Glomerular endothelial cell (primary cell): ENCODE data around the gene COL6A5. TPM values are rescaled to one million over a fixed set of nuclear protein-coding genes. Genes with fewer than 3 reads are reported as not detected.
"Not testable (repeated sequence)": the region's sequence is repeated elsewhere in the genome, so short reads cannot be mapped to it uniquely, and the experiment has no call there.

ENCODE experiments used
- DNase-seq: peaks from one replicate; pipeline ENCODE4 v3.0.0-alpha.2; 2011; ENCODE audit warnings: low read depth, low spot score; ENCODE audit errors: extremely low read depth
- total RNA-seq: library from RNA; depleted of rRNA; stranded (reverse); fragments of >200 nt; gene quantifications from 2 replicates; pipeline ENCODE4 v1.2.3, GENCODE V29; 2015

Gene COL6A5
- total RNA-seq, 1 donor from 2014 or later = not detected

DNA sequence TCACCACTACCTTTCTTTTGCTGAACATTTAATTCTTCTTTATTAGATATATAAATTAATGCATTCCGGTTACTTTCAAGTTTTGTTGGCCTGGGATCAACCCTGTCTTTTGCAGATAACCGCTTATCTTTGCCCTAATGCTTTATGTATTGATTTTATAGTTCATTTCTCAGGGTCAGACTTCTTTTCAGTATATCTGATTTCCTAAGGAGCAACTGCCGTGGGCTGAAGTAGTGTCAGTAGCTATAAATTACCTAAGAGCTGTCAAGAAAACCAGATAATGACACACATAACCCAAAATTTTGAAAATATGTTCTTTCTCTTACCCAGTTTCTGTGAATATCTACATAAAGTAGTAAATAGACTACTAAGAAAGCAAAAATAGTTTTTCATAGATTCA is 38.0 kb downstream of the COL6A5 start:
- DNase-seq = no peak

DNA sequence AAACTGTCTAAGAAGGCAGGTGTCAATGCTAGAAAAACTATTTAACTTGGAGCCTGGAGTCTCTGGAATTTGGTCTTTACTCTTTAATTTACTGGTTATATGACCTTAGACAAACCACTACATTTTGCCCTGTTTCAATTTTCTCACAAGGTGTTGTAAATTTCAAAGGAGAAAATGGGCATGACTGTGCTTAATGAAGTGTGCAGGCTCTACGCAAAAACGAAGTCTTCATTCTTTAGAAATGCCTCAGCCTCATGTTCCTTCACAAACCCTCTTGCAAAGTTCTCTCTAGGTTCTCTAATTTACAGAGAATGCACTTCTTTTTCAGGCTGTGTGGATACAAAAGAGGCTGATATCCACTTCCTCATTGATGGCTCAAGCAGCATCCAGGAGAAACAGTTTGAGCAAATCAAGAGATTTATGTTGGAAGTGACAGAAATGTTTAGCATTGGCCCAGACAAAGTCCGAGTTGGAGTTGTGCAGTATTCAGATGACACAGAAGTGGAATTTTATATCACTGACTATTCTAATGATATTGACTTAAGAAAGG is 39.1 kb downstream of the COL6A5 start:
- DNase-seq = no peak

DNA sequence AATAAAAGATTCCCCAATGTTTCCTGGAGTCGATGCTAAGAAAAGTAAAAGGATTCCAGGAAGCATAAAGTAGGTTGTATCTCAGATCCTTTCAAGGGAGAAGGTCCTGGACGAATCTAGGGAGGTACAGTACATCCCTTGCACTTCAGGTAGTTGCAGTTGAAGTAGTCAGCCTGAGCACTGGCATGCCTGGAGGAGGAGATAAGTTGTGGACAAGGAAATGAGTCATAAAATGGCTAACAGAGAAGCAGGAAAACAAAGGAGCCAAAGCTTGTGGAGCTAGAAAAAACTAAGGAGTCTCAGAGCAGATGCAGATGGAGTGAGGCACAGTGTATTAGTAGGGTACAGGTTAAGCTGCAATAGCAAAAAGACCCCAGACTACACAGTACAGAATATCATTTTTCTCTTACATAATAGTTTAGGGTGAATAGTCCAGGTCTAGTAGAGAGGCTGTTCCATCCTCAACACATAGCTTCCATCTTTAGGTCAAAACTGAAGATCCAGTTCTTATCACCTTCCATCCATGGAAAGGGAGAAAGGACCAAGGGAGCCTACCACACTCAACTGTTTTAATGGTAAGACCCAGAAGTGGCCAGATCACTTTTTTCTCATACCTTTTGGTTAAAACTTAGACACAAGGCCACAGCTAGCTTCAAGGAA is 41.3 kb downstream of the COL6A5 start:
- no peak for DNase-seq

DNA sequence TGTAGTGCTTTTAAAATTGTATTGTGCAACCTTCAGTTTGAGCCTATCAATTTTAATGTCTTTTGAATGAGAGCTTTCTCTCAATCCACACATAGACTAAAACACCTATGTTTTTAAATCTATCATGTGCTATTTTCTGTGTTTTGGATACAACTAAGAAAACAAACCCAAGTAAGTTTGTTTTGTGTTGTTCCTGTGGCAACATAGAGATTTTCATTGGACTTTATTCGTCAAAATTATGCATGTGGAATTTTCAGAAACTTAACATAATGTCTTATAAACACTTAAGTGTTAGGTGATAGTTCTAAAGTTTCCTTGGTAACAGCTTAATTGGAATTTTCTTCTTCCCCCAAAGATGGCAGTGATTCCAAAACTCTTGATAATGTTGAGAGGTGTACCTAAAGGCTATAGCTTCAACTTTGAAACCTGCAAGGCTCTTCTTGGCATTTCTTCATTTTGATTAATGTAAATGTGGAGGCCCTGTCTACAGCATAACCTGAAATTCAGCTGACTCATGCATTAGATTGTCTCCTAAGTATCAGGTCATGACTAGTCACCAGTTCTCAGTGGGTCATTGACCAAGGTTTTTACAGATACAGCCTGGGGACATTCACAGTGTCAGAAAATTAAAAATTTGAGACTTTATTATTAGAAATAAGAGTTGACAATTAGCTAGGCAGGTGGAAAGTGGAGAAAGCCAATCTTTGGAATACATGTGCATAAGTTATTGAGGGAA is 44.4 kb downstream of the COL6A5 start:
- DNase-seq = no peak

DNA sequence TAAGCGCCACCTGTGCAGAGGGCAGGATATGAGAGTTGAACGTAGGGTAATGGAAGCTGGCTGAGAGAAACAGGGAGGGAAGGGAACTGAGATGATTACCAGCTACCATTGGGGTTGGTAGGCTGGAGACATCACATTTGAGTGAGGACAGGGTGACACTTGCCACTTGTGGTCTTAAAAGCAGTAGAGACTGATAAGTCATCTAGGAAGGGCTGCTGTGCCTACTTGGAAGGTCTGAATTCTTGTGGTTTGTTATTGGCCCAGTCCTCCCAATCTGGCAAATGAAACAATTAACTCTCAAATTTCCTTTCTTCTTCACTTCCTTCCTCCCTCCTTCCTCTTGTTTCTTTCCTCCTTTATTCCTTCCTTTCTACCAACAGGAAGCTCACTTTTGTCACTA is 46.8 kb downstream of the COL6A5 start:
- DNase-seq = no peak

DNA sequence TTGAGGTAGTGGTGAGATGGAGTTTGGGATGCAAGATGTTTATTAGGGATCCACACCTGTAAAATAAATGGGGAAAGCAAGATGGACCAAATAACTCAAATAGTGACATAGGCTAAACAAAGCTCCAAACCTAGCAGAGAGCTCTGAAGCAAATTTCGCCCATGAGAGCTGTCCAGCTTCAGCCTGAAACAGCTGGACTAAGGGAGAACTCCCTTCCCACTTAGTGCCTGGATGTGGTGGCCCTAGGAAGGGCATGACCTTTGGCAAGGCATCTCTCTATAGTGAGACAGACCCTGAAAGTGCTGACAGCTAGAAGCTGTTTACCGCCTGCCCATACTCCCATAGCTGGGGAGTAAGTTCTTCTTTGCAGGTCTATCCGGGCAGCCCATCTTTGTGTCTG is 48.1 kb downstream of the COL6A5 start:
- DNase-seq = no peak

DNA sequence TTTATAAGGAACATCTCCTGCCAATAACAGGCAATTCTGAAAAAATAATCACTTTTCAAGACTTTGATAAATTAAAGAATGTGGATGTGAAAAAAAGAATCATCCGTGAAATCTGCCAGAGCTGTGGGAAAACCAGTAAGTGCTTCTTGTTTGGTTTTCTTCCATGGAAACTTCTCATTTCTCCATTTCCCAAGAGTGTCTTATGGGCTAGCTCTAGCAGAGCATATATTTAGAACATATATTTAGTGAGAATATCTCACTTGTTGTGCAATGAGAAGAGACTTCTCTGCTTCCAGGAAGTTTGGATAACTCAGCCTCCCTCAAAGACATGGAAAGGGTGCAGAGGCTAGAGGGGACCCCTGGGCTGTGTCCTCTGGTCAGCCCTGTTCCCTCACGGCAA is 49.9 kb downstream of the COL6A5 start:
- no peak for DNase-seq

DNA sequence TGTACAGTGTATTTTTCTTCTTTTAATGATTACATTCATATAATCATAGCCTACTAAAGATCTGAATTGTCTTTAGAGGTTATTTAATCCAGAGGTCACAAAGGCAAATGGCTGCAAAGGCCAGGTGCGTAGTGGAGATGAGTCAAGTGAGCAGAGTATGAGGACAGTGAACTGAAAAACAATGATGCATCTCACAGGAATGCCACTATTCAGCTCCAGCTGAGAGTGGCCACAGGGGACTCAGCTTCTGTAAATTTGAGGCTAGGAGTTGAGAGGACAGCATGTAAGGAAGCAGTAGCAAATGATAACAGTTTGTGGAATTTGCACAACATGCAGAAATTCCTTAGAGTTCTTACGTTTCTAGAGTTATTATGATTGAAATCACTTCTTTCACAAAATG is 50.4 kb downstream of the COL6A5 start:
- DNase-seq = no peak

DNA sequence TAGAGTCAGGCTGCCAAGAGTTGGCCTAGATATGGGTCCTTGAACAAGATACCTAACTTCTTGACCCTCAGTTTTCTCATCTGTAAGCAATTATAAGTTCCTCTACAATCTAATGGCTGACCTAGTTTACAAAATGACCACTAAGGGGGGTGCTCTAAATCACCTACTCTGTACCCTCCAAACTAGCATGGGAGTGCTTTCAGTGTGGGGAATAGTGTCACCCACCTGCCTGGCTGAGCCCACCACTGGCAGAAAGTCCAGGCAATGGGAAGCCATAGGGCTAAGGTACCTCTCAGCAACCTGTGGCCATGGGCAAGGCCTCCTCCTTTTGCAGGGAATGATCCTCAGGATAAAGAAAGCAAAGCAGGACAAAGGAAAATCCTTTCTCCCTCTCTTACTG is 58.9 kb downstream of the COL6A5 start:
- no peak for DNase-seq

DNA sequence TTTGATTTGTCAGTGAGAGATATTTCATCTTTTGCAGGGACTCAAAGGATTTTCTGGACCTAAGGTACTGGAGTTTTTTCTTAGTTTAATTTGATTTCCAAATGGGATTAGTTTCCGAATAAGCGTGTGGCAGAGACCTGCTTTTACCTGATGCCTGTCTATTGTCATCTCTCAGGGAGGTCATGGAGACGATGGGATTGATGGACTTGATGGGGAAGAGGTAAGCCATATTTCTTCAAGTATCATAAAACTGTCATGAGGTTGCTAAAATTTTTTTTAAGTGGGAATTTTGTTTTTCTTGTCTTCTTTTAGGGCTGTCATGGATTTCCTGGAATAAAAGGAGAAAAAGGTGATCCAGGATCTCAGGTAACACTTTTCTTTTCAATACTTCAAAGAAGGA is 60.5 kb downstream of the COL6A5 start:
- DNase-seq = no peak

DNA sequence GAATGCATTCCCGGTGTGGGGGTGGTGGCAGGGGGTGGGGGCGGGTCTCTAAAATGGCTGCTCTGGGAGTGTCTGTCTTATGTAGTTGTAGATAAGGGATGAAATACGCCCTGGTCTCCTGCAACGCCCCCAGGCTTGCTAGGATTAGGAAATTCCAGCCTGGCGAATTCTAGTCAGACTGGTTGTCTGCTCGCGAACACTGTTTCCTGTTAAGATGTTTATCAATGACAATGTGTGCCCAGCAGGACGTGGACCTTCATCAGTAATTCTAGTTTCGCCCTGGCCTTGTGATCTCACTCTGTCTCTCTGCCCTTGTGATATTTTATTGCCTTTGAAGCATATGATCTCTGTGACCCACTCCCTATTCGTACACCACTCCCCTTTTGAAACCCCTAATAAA is 62.8 kb downstream of the COL6A5 start:
- not testable (repeated sequence) for DNase-seq

DNA sequence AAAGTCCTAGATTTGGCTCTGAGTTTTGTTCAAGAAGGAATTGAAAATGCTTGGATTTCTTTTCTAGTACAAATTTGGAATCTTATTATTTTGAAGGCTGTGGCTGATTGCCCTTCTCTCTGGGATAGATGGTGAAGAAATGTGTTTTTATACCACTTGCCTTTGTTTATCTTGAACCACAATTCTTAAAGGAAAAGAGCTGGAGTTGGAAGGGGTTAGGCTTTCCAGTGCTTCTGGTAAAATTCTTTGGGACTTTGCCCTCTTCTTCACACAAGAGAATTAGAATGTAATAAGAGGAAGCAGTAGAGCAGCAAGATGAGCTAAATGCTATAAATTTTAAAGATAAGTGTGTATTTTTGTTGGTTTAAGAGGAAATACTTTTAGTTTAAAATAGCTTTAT is 65.8 kb downstream of the COL6A5 start:
- no peak for DNase-seq

DNA sequence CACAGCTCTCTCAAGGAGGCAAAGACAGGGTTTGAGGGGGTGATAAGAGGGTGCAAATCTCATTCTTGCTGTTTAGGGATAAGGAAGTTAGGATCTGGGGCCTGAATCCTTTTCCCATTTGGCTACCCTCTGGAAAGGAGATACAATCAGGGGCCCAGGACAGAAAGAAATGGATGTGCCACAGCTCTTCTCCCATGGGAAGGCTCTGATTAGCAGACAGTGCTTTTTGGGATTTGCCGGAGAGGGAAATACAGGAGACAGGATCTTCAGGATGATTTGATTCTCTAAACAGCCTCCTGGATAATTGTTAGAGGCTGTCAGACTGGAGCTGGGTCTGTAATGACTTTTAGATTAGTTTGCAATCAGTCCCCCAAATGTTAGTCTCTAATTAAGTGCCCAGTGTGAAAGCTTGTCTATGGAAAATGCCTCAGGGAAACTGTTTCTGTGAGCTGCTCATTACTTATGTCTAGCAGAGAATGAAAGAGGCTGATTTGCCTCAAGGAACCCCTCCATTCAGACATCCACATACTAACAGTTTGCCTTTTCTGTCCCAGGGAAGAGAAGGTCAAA is 67.6 kb downstream of the COL6A5 start:
- no peak for DNase-seq

DNA sequence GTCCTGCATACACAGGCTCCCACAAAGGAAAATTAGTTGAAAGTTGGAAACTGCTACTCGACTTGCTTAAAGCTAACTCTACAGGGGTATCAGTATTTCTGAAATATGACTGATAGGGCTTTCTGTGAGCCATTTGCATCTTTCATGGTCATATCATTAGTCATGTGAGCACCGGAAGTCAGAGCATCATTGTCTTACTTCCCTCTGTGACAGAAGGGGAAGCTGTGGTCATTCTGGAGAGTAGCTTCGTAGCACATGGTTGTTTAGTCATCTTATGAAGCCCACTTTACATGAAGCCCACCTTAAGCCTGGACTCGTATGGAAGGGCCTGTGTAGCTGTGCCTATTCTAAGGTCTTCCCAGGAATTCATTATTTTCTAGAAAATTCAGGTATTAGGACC is 69.0 kb downstream of the COL6A5 start:
- no peak for DNase-seq

DNA sequence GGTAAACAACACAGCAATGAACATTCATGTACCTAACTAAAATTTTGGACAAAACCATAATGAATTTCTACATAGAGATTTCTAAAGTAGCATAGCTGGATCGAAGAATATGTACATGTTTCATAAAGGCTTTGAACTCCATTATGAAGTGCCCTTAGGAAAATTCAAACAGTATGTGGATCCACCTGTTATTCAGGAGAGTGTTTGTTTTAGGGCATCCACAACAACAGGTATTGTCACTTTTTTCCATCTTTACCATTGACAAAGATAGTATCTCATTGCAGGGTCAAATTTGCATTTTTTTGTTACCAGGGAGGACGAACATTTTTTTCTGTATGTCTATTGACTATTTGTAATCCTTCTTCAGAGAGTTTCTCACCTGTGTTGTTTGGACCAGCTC is 75.0 kb downstream of the COL6A5 start:
- DNase-seq = no peak

DNA sequence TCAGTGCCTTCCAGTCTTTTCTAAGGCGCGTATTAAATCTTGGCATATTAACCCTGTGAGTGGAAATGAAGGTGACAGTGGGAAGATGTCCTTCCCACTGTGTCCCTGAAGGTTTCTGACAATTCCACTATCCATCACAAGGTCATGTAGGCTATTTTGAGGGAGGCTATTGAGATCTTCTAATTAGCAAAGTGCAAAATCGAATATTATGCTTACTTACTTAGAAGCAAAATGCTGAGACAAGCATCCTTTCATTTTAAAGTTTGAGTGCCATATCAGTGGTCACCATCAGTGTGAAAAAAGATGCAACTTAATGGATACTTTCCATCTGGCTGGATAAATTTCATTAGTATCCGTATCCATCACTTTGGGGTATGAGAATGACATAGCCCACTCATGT is 77.6 kb downstream of the COL6A5 start:
- no peak for DNase-seq

DNA sequence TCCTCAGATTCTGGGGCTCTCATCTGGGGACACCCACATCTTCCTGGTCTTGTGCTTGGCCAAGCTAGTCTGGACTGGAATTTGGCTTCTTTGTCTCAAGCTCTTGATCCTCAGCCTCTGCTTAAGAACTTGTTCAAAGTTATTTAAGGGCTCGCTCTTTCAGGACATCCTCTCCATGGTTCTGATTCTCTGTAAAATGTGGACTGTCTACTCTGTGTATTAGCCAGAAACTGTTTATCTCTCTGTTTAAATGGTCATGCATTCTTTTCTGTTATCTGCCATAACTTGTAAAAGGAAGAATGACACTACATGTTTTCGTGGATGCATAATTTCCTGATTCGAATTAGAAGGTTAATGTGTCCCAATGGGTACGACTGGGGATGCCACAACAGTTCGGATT is 79.4 kb downstream of the COL6A5 start:
- DNase-seq = no peak

DNA sequence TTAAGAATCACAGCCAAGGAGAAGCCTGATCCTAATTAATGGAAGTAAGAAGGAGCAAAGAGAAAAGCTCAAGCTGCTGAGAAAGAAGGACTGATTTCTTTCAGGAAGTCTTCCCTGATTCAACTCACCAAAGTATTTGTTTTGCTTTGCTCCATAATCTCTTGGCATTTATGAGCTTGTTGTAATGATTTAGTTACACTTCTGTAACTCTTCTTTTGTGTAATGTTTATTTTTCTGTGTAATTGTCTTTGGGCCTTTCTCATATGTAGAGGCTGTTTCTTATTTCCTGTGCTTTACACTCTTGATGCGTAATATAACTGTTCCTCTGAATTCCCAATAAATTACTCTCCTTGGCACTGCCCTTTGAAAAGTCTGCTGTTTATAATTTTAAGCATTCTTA is 80.0 kb downstream of the COL6A5 start:
- no peak for DNase-seq

DNA sequence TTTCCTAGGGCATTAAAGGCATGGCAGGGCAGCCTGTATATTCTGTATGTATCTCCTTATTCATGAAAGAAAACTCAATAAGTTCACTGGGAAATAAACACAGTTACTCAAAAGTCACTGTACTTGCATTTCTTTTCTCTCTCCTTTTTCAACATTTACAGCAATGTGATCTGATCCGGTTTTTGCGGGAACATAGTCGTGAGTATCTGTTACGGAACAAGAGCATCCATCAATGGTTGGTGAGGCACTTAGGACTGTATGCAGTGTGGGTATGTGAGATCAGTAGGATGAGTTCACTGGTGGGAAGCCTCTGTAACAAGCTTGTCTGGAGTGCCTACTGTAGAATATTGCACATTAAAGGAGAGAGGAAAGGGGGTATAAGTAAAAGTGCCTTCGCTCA is 80.7 kb downstream of the COL6A5 start:
- no peak for DNase-seq

DNA sequence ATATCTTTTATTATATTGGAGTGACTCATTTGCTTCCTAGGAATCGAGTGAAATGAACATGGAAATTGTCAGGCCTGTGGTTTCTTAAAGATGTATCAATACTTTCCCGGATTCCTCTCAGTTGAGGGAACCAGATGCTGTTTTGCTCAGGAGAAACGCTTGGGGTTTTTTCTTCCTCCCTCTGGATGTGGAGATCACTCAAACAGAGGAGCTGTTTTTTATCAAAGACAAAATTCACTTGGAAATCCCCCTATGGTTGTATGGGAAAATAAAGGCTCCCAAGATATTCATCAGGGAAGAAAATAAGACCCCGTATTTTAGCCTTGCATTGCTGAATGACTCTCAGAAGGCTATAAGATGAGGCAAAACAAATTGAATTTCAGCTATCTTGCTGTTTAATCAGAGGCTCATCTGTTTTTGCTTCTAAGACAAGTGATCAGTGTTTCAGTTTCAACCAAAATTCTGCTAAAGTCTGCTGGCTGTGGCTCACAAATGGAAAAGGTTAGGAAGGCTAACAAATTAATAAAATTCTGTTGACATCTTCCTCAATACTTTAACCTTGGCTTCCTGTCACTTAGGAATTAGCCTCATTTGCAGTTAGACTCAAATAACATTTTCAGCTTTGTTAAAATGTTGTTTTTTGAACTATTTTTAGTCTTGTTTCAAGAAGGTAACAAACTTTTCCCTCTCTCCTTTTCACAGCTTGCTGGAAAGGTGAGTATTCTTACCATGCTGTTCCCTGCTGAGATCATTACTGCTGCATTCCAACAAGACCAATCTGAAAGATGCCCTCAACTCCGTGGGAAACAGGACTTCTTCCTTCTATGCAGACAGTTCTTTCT is 83.6 kb downstream of the COL6A5 start:
- DNase-seq = no peak

DNA sequence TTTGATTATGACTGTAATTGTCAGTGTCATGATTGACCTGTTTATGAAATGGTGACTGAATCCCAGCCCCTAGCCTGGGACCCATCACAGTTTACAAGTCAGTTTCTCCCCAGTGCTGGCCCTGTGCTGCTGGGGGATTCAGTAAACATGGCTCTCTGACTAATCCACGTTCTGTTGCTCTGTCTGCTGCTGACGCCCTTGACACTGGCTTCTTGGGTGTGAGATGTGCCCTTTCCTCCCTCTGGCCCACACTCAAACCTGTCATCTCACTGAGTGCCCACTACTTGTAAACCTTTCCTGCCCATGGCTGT is 84.2 kb downstream of the COL6A5 start:
- no peak for DNase-seq
